Skeletal muscle satellite cell (primary cell): ENCODE measurements around the gene PGLYRP2.
A peak's percentile ranks its signal among the peaks of the same experiment; 100 is the strongest.

ENCODE experiments used
- H3K27me3 ChIP-seq: 2 replicates; pipeline ENCODE4 v1.7.0; 2013; ENCODE audit warnings: low read length; ENCODE audit not compliant: control insufficient read depth, insufficient read depth
- H3K36me3 ChIP-seq: 2 replicates; pipeline ENCODE4 v1.7.0; 2013; ENCODE audit warnings: mild to moderate bottlenecking, control low read depth, low read length; ENCODE audit not compliant: insufficient read depth
- H3K4me1 ChIP-seq: 2 replicates; pipeline ENCODE4 v1.7.0; 2013; ENCODE audit warnings: low read length; ENCODE audit not compliant: control insufficient read depth, insufficient read depth
- H3K4me2 ChIP-seq: 2 replicates; pipeline ENCODE4 v1.7.0; 2013; ENCODE audit warnings: mild to moderate bottlenecking, low read length
- H3K4me3 ChIP-seq: 2 replicates; pipeline ENCODE4 v1.7.0; 2013; ENCODE audit warnings: low read length
- H3K9ac ChIP-seq: 2 replicates; pipeline ENCODE4 v1.7.0; 2013; ENCODE audit warnings: mild to moderate bottlenecking, low read depth, low read length, moderate library complexity
- H3K9me3 ChIP-seq: replicated peaks from 2 replicates; pipeline ENCODE4 v1.7.0; 2013; ENCODE audit warnings: mild to moderate bottlenecking, control low read depth, low read length

PGLYRP2 gene

GRCh38 chr19:15432018-15432494 lies 47.2 kb downstream of the PGLYRP2 start:
- Histone ChIP-seq H3K9ac (peak overlapping the region; percentile 99), H3K4me2 (peak overlapping the region; percentile 95), H3K36me3 (peaks cover 20% of the 10 kb centered on the region), H3K27me3 (no peaks in the 10 kb centered on the region), H3K4me1 (peaks cover 12% of the 10 kb centered on the region), H3K9me3 (no peaks in the 10 kb centered on the region), H3K4me3 (peak overlapping the region; percentile 96)

- Histone ChIP-seq H3K9me3 (no peaks in the 10 kb centered on the region), H3K4me3 (peak overlapping the region; percentile 96), H3K27me3 (no peaks in the 10 kb centered on the region), H3K9ac (peak overlapping the region; percentile 99), H3K4me2 (peak overlapping the region; percentile 95), H3K4me1 (peaks cover 12% of the 10 kb centered on the region), H3K36me3 (peaks cover 25% of the 10 kb centered on the region)
Measured at GRCh38 chr19:15431396-15432017, 47.8 kb downstream of the PGLYRP2 start.

- H3K9me3 ChIP-seq = no peaks in the 10 kb centered on the region
- no peaks in the 10 kb centered on the region for H3K27me3 ChIP-seq
- peaks cover 30% of the 10 kb centered on the region for H3K36me3 ChIP-seq
- H3K9ac ChIP-seq = peak overlapping the region; percentile 99
- peak overlapping the region; percentile 96 for H3K4me3 ChIP-seq
- peak overlapping the region; percentile 95 for H3K4me2 ChIP-seq
- peaks cover 12% of the 10 kb centered on the region for H3K4me1 ChIP-seq
Measured at GRCh38 chr19:15430526-15431120, 48.7 kb downstream of the PGLYRP2 start.

GRCh38 chr19:15429825-15430467 lies 49.4 kb downstream of the PGLYRP2 start:
- Histone ChIP-seq H3K36me3 (peaks cover 36% of the 10 kb centered on the region), H3K4me3 (no peak overlapping the region), H3K27me3 (no peaks in the 10 kb centered on the region), H3K4me2 (peak overlapping the region; percentile 95), H3K9ac (no peak overlapping the region), H3K4me1 (peaks cover 12% of the 10 kb centered on the region), H3K9me3 (no peaks in the 10 kb centered on the region)

- Histone ChIP-seq H3K9ac (no peak overlapping the region), H3K4me1 (peaks cover 12% of the 10 kb centered on the region), H3K4me2 (no peak overlapping the region), H3K27me3 (no peaks in the 10 kb centered on the region), H3K9me3 (no peaks in the 10 kb centered on the region), H3K4me3 (no peak overlapping the region), H3K36me3 (peaks cover 44% of the 10 kb centered on the region)
Measured at GRCh38 chr19:15428956-15429824, 50.1 kb downstream of the PGLYRP2 start.

- Histone ChIP-seq H3K27me3 (no peaks in the 10 kb centered on the region), H3K36me3 (peaks cover 55% of the 10 kb centered on the region), H3K9me3 (peaks cover 9% of the 10 kb centered on the region), H3K4me1 (peaks cover 12% of the 10 kb centered on the region), H3K9ac (no peak overlapping the region), H3K4me2 (no peak overlapping the region), H3K4me3 (no peak overlapping the region)
Measured at GRCh38 chr19:15427991-15428471, 51.3 kb downstream of the PGLYRP2 start.

- H3K9me3 ChIP-seq = peaks cover 10% of the 10 kb centered on the region
- H3K27me3 ChIP-seq = no peaks in the 10 kb centered on the region
- no peak overlapping the region for H3K9ac ChIP-seq
- peaks cover 62% of the 10 kb centered on the region for H3K36me3 ChIP-seq
- H3K4me1 ChIP-seq = peaks cover 12% of the 10 kb centered on the region
- no peak overlapping the region for H3K4me2 ChIP-seq
- no peak overlapping the region for H3K4me3 ChIP-seq
Measured at GRCh38 chr19:15427350-15427700, 52.0 kb downstream of the PGLYRP2 start.

GRCh38 chr19:15426485-15427349 lies 52.6 kb downstream of the PGLYRP2 start:
- no peak overlapping the region for H3K9ac ChIP-seq
- H3K9me3 ChIP-seq = peaks cover 10% of the 10 kb centered on the region
- H3K36me3 ChIP-seq = peaks cover 64% of the 10 kb centered on the region
- H3K4me3 ChIP-seq = no peak overlapping the region
- no peak overlapping the region for H3K4me2 ChIP-seq
- peaks cover 12% of the 10 kb centered on the region for H3K4me1 ChIP-seq
- no peaks in the 10 kb centered on the region for H3K27me3 ChIP-seq

- Histone ChIP-seq H3K9ac (no peak overlapping the region), H3K4me3 (no peak overlapping the region), H3K4me2 (no peak overlapping the region), H3K4me1 (no peaks in the 10 kb centered on the region), H3K36me3 (peaks cover 72% of the 10 kb centered on the region), H3K27me3 (no peaks in the 10 kb centered on the region), H3K9me3 (peaks cover 10% of the 10 kb centered on the region)
Measured at GRCh38 chr19:15425321-15425950, 53.9 kb downstream of the PGLYRP2 start.

GRCh38 chr19:15424692-15425272 lies 54.5 kb downstream of the PGLYRP2 start:
- no peaks in the 10 kb centered on the region for H3K27me3 ChIP-seq
- H3K9me3 ChIP-seq = peaks cover 10% of the 10 kb centered on the region
- H3K36me3 ChIP-seq = peaks cover 72% of the 10 kb centered on the region
- no peak overlapping the region for H3K4me3 ChIP-seq
- H3K4me1 ChIP-seq = peaks cover under 1% of the 10 kb centered on the region
- no peak overlapping the region for H3K4me2 ChIP-seq
- no peak overlapping the region for H3K9ac ChIP-seq
